HEK293 (cell line): ENCODE results near the gene TMEM164.

Source experiments
- CTCF ChIP-seq: fragments of 450-650 bp; formaldehyde crosslinking; IDR thresholded peaks from 2 replicates; pipeline ENCODE4 v1.5.1; 2016; ENCODE audit warnings: missing biosample characterization, missing genetic modification characterization
- PRDM1 ChIP-seq: fragments of 450-650 bp; formaldehyde crosslinking; IDR thresholded peaks from 2 replicates; pipeline ENCODE4; 2016; ENCODE audit warnings: missing biosample characterization, missing genetic modification characterization
- TCF7L2 ChIP-seq: IDR thresholded peaks from 2 replicates; pipeline ENCODE4 v1.6.1; 2011; ENCODE audit warnings: low read depth, mild to moderate bottlenecking, inconsistent platforms, low read length, moderate library complexity, borderline replicate concordance
- ZNF707 ChIP-seq: fragments of 450-650 bp; formaldehyde crosslinking; IDR thresholded peaks from 2 replicates; pipeline ENCODE4 v1.5.1; 2016; ENCODE audit warnings: missing biosample characterization, missing genetic modification characterization
- ZNF785 ChIP-seq: fragments of 450-650 bp; formaldehyde crosslinking; IDR thresholded peaks from 2 replicates; pipeline ENCODE4 v1.5.1; 2016; ENCODE audit warnings: missing biosample characterization, missing genetic modification characterization

GRCh38 chrX:110025395-110025794 is 22.5 kb downstream of the TMEM164 start:
- TF ChIP-seq CTCF (tag by site-specific recombination) (no peak), ZNF785 (tag by site-specific recombination) (no peak), PRDM1 (no peak), ZNF707 (tag by site-specific recombination) (no peak), TCF7L2 (no peak)
